Measurements from ENCODE around the gene ADGRD1.

Gene ADGRD1

GRCh38 chr12:131159660-131160059 is 206.0 kb downstream of the ADGRD1 start:
- DNase-seq (ENCODE audit: low read depth in 2 of 2), result no peak

- no peak for DNase-seq (ENCODE audit: low read depth in 2 of 2)
Observed at GRCh38 chr12:131162113-131162512, 208.4 kb downstream of the ADGRD1 start.

- DNase-seq (ENCODE audit: low read depth in 2 of 2), result no peak
Observed at GRCh38 chr12:131163189-131163738, 209.6 kb downstream of the ADGRD1 start.

GRCh38 chr12:131164096-131164872 is 210.6 kb downstream of the ADGRD1 start:
- DNase-seq (ENCODE audit: low read depth in 2 of 2), result no peak

- DNase-seq (ENCODE audit: low read depth in 2 of 2), result no peak
Observed at GRCh38 chr12:131166717-131167116, 213.0 kb downstream of the ADGRD1 start.

- DNase-seq (ENCODE audit: low read depth in 2 of 2), result no peak
Observed at GRCh38 chr12:131167334-131167733, 213.6 kb downstream of the ADGRD1 start.

- no peak for DNase-seq (ENCODE audit: low read depth in 2 of 2)
Observed at GRCh38 chr12:131171029-131171428, 217.3 kb downstream of the ADGRD1 start.

GRCh38 chr12:131174901-131175300 is 221.2 kb downstream of the ADGRD1 start:
- DNase-seq (ENCODE audit: low read depth in 2 of 2), result no peak

- DNase-seq (ENCODE audit: low read depth in 2 of 2), result no peak
Observed at GRCh38 chr12:131176266-131176665, 222.6 kb downstream of the ADGRD1 start.

GRCh38 chr12:131176926-131177325 is 223.2 kb downstream of the ADGRD1 start:
- no peak for DNase-seq (ENCODE audit: low read depth in 2 of 2)

- no peak for DNase-seq (ENCODE audit: low read depth in 2 of 2)
Observed at GRCh38 chr12:131177599-131177998, 223.9 kb downstream of the ADGRD1 start.

GRCh38 chr12:131187602-131188001 is 233.9 kb downstream of the ADGRD1 start:
- DNase-seq (ENCODE audit: low read depth in 2 of 2), result no peak

GRCh38 chr12:131188131-131189050 is 234.7 kb downstream of the ADGRD1 start:
- no peak for DNase-seq (ENCODE audit: low read depth in 2 of 2)

GRCh38 chr12:131189781-131190180 is 236.1 kb downstream of the ADGRD1 start:
- DNase-seq (ENCODE audit: low read depth in 2 of 2), result no peak

GRCh38 chr12:131190965-131191364 is 237.3 kb downstream of the ADGRD1 start:
- DNase-seq (ENCODE audit: low read depth in 2 of 2), result no peak
